Skeletal muscle cell (primary cell): ENCODE data around the gene MACF1.

ENCODE experiments used
- DNase-seq: peaks from one replicate; pipeline ENCODE4 v3.0.0-alpha.2; 2010; ENCODE audit warnings: low read depth
- H3K4me3 ChIP-seq: 2 replicates; pipeline ENCODE4 v1.5.1; 2011; ENCODE audit warnings: low read depth, mild to moderate bottlenecking, control low read depth, low read length, moderate library complexity

Gene MACF1

DNA sequence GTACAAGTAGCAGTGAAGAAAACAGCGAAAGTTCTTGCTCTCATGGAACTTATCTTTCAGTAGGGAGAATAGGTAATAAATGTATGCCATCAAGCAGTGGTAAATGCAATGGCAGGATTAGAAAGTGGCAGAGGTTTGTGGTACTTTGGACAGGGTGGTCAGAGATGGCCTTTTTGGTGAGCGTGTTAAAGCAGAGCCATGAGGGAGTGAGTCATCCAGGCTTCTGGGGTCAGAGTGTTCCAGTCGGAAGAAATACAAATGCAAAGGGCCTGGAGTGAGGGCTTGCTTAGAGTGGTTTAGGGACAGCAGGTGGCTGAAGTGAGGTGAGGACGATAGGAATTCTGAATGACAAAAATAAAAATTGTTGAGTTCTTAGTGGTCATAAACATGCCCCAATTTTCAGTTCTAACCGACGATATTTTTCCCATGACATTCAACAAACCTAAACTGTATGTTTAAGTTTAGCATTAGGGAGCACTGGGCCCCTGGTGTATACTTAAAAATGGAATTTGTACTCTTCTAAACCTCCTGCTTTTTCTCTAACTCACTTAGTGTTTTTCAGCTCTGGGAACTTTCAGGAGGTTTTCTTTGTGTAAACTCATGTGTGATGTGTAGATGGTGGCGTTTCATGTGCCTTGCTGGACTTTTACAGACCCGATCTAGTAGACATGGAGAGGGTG, 78.2 kb downstream of the MACF1 start:
- DNase-seq: no peak
- H3K4me3 ChIP-seq: no peak overlapping the region

GRCh38 chr1:39283858-39284257, 79.4 kb downstream of the MACF1 start:
- H3K4me3 ChIP-seq: no peak overlapping the region
- no peak for DNase-seq

DNA sequence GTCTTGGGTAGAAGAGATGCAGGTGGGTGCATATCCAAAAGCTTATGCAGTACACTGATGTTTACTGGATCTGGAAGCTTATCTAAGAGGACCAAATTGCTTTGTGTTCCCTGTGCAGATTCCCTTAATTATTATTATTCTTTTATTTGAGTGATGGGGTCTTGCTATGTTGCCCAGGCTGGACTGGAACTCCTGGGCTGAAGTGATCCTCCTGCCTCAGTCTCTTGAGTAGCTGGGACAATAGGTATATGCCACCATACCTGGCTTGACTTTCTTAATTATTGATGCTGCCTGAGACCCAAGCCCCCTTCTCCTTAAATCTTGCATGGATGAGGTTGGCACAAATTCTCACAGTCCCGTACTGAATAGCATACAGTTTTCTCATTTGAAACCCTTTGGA, 83.0 kb downstream of the MACF1 start:
- H3K4me3 ChIP-seq: no peak overlapping the region
- DNase-seq: no peak

DNA sequence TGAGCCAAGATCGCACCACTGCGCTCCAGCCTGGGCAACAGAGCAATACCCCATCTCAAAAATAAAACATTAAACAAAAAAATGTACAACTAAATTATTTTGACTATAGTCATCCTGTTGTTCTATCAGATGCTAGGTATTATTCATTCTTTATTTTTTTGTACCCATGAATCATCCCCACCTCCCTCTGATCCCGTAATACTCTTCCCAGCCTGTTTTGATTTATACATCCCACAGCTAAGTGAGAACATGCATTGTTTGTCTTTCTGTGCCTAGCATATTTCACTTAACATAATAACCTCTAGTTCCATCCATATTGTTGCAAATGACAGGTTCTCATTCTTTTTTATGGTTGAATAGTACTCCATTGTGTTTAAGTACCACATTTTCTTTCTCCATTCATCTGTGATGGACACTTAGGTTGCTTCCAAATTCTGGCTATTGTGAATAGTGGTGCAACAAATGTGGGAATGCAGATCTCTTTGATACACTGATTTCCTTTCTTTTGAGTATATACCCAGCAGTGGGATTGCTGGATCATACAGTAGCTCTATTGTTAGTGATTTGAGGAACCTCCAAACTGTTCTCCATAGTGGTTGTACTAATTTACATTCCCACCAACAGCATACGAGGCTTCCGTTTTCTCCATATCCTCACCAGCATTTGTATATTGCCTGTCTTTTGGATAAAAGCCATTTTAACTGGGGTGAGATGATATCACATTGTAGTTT, 84.4 kb downstream of the MACF1 start:
- H3K4me3 ChIP-seq: no peak overlapping the region
- no peak for DNase-seq

GRCh38 chr1:39292401-39292800, 87.9 kb downstream of the MACF1 start:
- no peak overlapping the region for H3K4me3 ChIP-seq
- no peak for DNase-seq

DNA sequence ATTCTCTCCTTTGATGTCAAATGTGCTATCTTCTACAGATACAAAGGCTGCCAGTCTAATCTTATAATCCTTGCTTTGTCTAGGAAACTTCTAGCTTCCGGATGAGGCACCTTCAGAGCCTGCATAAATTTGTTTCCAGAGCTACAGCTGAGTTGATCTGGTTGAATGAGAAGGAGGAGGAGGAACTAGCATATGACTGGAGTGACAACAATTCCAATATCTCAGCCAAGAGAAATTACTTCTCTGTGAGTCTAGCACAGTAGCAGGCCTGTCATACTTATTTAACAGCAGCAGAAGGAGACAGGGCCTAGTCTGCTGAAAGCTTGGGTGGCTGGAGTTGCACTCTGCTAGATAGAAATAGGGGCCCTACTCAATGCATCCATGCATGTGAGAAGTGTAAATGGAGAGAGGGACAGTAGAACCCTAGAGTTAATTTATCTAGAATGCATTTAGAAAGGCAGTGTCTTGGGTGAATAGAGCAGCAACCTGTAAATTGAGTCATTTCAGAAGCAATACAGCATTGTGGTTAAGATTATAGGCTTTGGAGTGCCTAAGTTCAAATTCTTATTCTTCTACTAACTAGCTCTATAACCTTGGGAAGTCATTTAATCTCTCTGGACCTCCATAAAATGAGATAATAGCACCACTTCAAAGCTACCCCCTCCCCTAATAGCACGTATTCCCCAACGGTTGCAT, 89.0 kb downstream of the MACF1 start:
- no peak for DNase-seq

GRCh38 chr1:39294531-39294930, 90.0 kb downstream of the MACF1 start:
- no peak overlapping the region for H3K4me3 ChIP-seq
- no peak for DNase-seq

More for the DNA sequence above, 89.0 kb downstream of the MACF1 start:
- H3K4me3 ChIP-seq: no peak overlapping the region

DNA sequence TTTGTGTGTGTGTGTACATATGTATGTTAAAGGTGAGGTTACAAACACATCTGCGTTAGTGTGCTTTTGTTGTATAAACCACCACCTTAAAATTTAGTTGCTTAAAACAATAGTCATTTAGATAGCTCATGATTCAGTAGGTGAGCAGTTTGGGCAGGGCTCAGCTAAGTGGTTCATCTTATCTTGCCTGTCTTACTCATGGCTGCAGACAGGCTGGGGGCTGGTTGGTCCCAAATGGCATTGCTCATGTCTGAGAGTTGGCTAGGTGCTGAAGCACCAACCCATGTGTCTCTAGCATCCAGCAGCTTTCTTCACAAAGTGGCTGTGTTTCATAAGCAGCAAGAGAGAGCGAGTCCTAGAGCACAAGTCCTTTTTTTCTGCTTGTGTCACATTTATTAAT, 91.4 kb downstream of the MACF1 start:
- H3K4me3 ChIP-seq: no peak overlapping the region
- DNase-seq: no peak

DNA sequence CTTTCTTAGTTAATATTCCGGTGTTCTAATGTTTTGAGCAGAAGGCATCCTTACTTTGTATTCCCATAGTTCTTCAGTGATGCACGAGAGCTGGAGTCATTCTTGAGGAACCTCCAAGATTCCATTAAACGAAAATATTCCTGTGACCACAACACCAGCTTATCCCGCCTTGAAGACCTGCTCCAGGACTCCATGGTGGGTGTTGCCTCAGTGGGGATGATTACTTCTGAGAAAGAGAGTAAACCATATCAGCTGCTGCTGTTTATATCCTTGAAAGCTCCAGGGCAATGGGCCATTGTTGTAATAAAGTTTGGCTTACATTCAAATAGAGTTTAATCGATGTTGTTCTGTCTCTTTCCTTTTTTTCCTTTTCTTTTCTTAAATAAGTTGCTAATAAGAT, 93.1 kb downstream of the MACF1 start:
- no peak for DNase-seq

GRCh38 chr1:39301606-39302005, 97.1 kb downstream of the MACF1 start:
- DNase-seq: peak; percentile 33
- no peak overlapping the region for H3K4me3 ChIP-seq

More for the DNA sequence above, 93.1 kb downstream of the MACF1 start:
- no peak overlapping the region for H3K4me3 ChIP-seq

DNA sequence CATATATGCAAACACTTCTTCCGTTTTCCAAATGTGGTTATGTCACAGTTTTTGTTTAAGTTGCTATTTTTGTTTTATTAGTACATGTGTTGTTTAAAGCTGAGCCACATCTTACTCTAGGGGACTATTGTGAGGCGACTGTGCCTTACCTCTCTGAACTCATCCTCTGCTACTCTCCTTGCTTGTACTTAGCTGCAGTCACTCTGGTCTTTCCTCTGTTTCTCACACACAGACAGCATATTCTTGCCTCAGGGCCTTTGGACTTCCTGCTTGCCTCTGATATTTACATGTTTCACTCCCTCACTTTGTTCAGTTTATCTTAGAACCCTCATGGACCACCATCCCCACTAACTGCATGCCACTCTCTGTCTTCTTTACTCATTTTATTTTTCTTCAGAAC, 101.1 kb downstream of the MACF1 start:
- DNase-seq: no peak
- no peak overlapping the region for H3K4me3 ChIP-seq

DNA sequence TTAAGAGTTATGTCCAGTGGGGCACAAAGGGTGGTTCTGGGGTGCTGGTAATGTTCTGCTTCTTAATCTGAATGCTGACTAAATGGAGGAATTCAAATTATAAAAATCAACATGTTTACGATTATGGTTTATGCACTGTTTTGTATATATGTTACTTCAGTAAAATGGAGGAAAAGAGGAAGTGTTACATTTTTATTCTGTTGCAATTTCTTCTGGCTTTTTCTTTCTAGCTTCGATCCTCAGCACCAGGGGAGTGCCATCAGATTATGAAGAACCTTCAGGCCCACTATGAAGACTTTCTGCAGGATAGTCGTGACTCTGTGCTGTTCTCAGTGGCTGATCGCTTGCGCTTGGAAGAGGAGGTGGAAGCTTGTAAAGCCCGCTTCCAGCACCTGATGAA, 105.5 kb downstream of the MACF1 start:
- DNase-seq: no peak
- H3K4me3 ChIP-seq: no peak overlapping the region

DNA sequence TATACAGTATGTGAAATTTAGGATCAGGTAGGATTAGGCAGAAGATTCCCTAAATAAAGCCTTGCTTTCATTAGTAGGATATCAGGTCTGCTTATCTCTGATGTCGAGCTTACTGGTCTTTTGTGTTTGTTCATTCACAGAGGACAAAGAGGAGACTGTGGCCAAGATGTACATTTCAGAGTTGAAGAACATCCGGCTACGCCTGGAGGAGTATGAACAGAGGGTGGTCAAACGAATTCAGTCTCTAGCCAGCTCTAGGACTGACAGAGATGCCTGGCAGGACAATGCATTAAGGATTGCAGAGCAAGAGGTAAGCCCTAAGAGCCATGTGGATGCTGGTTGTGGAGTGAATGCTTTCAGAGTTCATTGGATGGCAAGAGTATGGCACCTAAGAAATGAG, 106.2 kb downstream of the MACF1 start:
- no peak overlapping the region for H3K4me3 ChIP-seq
- no peak for DNase-seq

GRCh38 chr1:39317111-39317510, 112.6 kb downstream of the MACF1 start:
- DNase-seq: no peak
- no peak overlapping the region for H3K4me3 ChIP-seq

GRCh38 chr1:39317910-39318633, 113.6 kb downstream of the MACF1 start:
- DNase-seq: no peak
- H3K4me3 ChIP-seq: no peak overlapping the region

DNA sequence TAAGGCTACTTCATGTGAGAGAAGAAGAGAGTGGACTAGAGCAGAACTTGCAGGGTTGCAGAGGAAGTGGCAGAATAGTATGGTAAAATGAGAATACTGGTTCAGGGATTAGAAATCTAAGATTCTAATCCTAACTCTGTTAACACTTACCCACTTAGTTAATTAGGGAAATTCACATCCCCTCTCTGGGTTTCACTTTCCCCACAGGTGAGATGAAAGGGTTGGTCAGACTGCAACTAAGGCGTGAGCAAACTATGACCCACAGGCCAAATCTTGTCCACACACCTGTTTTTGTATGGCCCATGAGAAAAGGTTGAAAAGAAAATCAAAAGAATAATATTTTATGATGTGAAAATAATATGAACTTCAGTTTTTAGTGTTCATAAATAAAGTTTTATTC, 117.5 kb downstream of the MACF1 start:
- no peak overlapping the region for H3K4me3 ChIP-seq
- no peak for DNase-seq

GRCh38 chr1:39322431-39322830, 117.9 kb downstream of the MACF1 start:
- H3K4me3 ChIP-seq: no peak overlapping the region
- DNase-seq: no peak

- no peak for DNase-seq
- H3K4me3 ChIP-seq: no peak overlapping the region
Measured at GRCh38 chr1:39324888-39325287, 120.4 kb downstream of the MACF1 start.

DNA sequence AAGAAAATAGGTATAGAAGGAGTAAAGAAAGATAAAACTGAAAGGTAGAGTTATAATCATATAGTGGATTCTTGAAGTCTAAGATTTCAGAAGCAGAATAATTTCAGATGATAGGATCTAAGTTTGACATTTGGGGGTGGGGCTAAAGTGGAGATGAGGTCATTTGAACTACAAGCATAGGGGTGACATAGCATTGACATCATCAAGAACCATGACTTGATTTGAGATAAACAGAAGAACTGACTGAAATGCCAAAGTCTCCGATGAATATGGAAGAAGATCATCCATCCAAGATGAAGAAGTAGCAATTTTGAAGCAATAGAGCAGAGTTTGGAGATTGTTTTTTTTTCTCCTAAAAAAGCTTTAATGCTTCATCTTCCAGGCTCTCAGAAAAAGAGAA, 122.3 kb downstream of the MACF1 start:
- no peak overlapping the region for H3K4me3 ChIP-seq
- no peak for DNase-seq

DNA sequence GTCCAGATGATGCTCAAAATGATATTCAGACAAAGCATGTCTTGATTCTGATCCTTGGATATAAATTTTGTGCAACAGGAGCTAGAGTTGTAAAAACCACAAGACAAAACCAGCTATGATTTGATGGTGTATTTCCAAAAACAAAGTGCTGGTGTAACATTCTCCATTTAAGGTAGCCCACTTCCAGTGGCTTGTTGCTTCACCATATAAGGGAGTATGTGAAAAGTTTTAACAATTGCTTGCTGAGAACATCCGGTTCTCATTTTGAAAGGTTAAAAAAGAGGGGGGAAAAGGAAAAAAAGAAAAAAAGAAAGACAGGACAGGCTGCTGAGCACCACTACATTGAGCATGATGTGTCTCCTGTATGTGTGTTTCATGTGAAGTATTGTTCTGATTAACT, 123.6 kb downstream of the MACF1 start:
- DNase-seq: no peak
- no peak overlapping the region for H3K4me3 ChIP-seq
